Duodenal mucosa (tissue), 2 donors: ENCODE measurements around the gene EIF4E.
"Not testable (repeated sequence)": the region's sequence is repeated elsewhere in the genome, so short reads cannot be mapped to it uniquely, and the experiment has no call there.

Experiments used
- H3K27ac ChIP-seq: one replicate; pipeline ENCODE4 v1.7.0; 2013; ENCODE audit warnings: low read depth, low read length
- H3K27me3 ChIP-seq, 2 donors: one replicate each; pipeline ENCODE4 v1.7.0; 2013; ENCODE audit warnings: low read length in 2 of 2, control low read depth in 1 of 2; ENCODE audit not compliant: insufficient read depth in 2 of 2, control insufficient read depth in 1 of 2
- H3K36me3 ChIP-seq, 2 donors: one replicate each; pipeline ENCODE4 v1.7.0; 2013; ENCODE audit warnings: low read length in 2 of 2, control low read depth in 1 of 2; ENCODE audit not compliant: insufficient read depth in 2 of 2, control insufficient read depth in 1 of 2
- H3K4me1 ChIP-seq, 2 donors: one replicate each; pipeline ENCODE4 v1.7.0; 2013; ENCODE audit warnings: low read length in 2 of 2, control low read depth in 1 of 2; ENCODE audit not compliant: insufficient read depth in 2 of 2, control insufficient read depth in 1 of 2
- H3K4me3 ChIP-seq, 2 donors: one replicate each; pipeline ENCODE4 v1.7.0; 2013; ENCODE audit warnings: low read length in 2 of 2, low read depth in 1 of 2
- H3K9ac ChIP-seq, 2 donors: one replicate each; pipeline ENCODE4 v1.7.0; 2013; ENCODE audit warnings: low read length in 2 of 2, low read depth in 1 of 2
- H3K9me3 ChIP-seq, 2 donors: one replicate each; pipeline ENCODE4 v1.7.0; 2013; ENCODE audit warnings: low read length in 2 of 2, control low read depth in 1 of 2; ENCODE audit not compliant: control insufficient read depth in 1 of 2

EIF4E gene

DNA sequence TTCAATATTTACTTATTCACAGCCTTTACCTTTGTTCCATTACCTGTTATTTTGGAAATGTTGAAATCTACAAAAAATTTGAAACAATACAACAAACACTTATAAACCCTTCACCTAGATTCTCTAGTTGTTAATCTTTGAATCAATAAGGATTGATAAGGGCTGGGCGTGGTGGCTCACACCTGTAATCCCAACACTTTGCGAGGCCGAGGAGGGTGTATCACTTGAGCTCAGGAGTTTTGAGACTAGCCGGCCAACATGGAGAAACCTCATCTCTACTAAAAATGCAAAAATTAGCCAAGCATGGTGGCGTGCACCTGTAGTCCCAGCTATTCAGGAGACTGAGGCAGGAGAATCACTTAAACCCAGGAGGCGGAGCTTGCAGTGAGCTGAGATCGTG, 5.9 kb upstream of the EIF4E start:
- H3K9me3 ChIP-seq, H3K27me3 ChIP-seq, H3K4me1 ChIP-seq, H3K4me3 ChIP-seq, H3K27ac ChIP-seq, H3K9ac ChIP-seq, H3K36me3 ChIP-seq: not testable (repeated sequence)

GRCh38 chr4:98932539-98932938, 3.6 kb upstream of the EIF4E start:
- peaks cover 7 to 9% of the 10 kb centered on the region in 2 donors for H3K4me1 ChIP-seq
- H3K9ac ChIP-seq, result no peak overlapping the region
- H3K4me3 ChIP-seq, result no peak overlapping the region
- H3K27me3 ChIP-seq, result no peaks in the 10 kb centered on the region
- H3K36me3 ChIP-seq, result no peaks in the 10 kb centered on the region
- H3K27ac ChIP-seq, result no peak overlapping the region
- no peaks in the 10 kb centered on the region for H3K9me3 ChIP-seq

DNA sequence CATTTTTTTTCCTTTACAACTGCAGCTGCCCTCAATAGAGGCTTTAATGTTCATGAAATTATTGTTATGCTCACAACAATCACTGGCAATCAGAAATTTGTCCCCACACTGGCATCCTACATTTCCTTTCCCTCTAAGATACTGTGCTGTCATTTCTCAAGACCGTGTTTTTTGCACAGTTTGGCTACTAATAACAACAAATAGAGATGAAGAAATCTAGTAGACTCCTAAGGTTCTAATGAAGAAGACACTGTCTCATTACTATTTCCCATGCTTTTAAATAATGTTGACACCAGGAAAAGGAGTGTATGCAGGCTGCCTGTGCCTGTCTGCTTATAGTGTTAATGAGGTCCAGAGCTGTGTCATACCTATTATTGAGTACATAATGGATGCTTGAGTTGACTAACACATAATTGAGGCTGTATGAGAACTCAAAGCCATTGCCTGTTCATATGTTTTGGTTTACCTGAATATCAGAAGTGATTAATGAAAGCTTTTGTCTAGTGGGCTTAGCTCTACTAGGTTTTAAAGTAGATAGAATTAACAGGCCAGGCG, 1.5 kb upstream of the EIF4E start:
- H3K9ac ChIP-seq, result peak overlapping the region; percentile 90 to 94

GRCh38 chr4:98929341-98930267, 671 bp upstream of the EIF4E start:
- Histone ChIP-seq H3K4me1 (peaks cover 12 to 17% of the 10 kb centered on the region in 2 donors), H3K9me3 (no peaks in the 10 kb centered on the region), H3K9ac (peak overlapping the region; percentile 90 to 94), H3K36me3 (no peaks in the 10 kb centered on the region), H3K4me3 (peak overlapping the region; percentile 93 to 95), H3K27ac (peak overlapping the region; percentile 97), H3K27me3 (no peaks in the 10 kb centered on the region)

More for the DNA sequence above, 1.5 kb upstream of the EIF4E start:
- Histone ChIP-seq H3K27me3 (no peaks in the 10 kb centered on the region), H3K4me1 (peaks cover 12 to 17% of the 10 kb centered on the region in 2 donors), H3K36me3 (no peaks in the 10 kb centered on the region), H3K9me3 (no peaks in the 10 kb centered on the region), H3K27ac (peak overlapping the region; percentile 97), H3K4me3 (peak overlapping the region; percentile 93 to 95)

DNA sequence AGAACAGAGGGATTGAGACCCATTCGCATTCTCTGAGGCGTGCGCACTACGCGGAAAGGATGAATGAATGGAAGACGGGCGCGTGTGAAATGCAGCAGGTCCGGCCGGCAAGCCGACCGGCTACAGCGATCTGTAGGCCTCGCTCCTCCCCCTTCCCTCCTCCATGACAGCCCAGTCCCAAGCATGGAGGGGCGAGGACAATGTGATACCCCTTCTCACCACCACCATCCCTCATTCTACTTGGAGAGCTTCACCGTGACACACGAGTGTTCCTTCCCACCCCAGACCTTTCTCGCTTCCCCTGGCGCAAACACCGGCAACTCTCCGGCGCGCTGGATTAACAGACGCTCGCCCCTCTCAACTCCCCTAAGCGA, 815 bp downstream of the EIF4E start:
- Histone ChIP-seq H3K4me3 (peak overlapping the region; percentile 95 to 98), H3K9ac (peak overlapping the region; percentile 93 to 94), H3K27ac (peak overlapping the region; percentile 94), H3K36me3 (no peaks in the 10 kb centered on the region), H3K9me3 (no peaks in the 10 kb centered on the region), H3K27me3 (no peaks in the 10 kb centered on the region), H3K4me1 (peaks cover 12 to 17% of the 10 kb centered on the region in 2 donors)

- not testable (repeated sequence) for H3K9me3 ChIP-seq, H3K4me3 ChIP-seq, H3K27ac ChIP-seq, H3K27me3 ChIP-seq, H3K9ac ChIP-seq, H3K36me3 ChIP-seq
- H3K4me1 ChIP-seq, result peaks cover 17 to 18% of the 10 kb centered on the region in 2 donors
Measured at GRCh38 chr4:98926257-98926656, 2.7 kb downstream of the EIF4E start.

DNA sequence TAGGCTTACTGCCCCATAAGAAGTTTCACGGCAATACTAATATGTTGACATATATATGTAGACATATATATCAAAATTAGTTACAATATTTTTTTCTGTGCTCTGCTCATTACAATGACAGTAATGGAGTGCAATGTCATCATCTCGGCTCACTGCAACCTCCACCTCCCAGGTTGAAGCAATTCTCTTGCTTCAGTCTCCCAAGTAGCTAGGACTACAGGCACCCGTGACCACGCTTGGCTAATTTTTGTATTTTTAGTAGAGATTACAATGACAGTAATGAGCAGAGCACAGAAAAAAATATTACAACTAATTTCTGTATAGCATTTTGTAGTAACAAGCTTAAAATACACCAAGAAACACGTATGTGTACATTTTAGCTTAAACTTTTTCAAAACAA, 7.6 kb downstream of the EIF4E start:
- peaks cover 0 to 6% of the 10 kb centered on the region in 2 donors for H3K4me1 ChIP-seq
- no peak overlapping the region for H3K9ac ChIP-seq
- H3K4me3 ChIP-seq, result no peak overlapping the region
- no peaks in the 10 kb centered on the region for H3K27me3 ChIP-seq
- H3K9me3 ChIP-seq, result no peaks in the 10 kb centered on the region
- no peak overlapping the region for H3K27ac ChIP-seq
- H3K36me3 ChIP-seq, result no peaks in the 10 kb centered on the region

- no peaks in the 10 kb centered on the region for H3K36me3 ChIP-seq
- H3K27ac ChIP-seq, result no peak overlapping the region
- H3K4me3 ChIP-seq, result no peak overlapping the region
- H3K9ac ChIP-seq, result no peak overlapping the region
- peaks cover 0 to 6% of the 10 kb centered on the region in 2 donors for H3K4me1 ChIP-seq
- H3K9me3 ChIP-seq, result no peaks in the 10 kb centered on the region
- no peaks in the 10 kb centered on the region for H3K27me3 ChIP-seq
Measured at GRCh38 chr4:98919996-98920395, 8.9 kb downstream of the EIF4E start.

GRCh38 chr4:98910728-98911127, 18.2 kb downstream of the EIF4E start:
- not testable (repeated sequence) for H3K27me3 ChIP-seq, H3K27ac ChIP-seq, H3K4me3 ChIP-seq, H3K36me3 ChIP-seq, H3K9me3 ChIP-seq, H3K9ac ChIP-seq
- peaks cover 8 to 30% of the 10 kb centered on the region in 2 donors for H3K4me1 ChIP-seq

DNA sequence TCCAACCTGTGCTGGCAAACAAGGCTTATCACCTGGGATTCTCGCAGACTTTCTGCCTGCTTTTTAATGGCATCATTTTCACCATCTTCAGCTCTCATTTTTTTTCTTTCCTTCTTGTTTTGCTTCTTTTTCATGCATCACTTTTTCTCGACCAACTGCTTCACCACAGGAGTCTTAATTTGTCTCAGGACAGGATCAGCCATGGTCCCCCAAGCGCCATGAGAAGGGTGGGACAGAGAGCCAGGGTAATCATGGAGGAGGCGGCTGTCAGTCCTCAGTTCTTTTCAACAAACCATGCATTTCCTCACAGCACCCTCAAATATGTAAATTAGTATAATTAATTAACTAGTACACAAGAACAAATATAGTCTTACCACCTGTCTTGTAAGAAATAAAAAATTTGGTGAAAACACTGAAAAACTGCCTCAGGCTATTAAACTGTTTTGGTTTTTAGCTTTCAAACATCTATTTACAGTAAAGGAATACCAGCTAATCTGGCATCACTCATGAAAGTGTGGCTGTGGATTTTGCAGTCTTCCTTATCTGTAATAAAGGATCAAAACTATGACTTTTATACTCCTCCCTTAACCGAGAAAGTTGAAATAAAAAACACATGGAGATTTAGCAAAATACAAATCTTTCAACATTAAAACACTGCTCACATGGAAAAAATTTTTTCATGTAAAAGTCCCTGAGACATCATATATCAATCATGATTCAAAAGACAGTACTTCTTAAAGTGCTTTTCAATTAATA, 19.1 kb downstream of the EIF4E start:
- H3K27ac ChIP-seq, result no peak overlapping the region
- no peak overlapping the region for H3K4me3 ChIP-seq
- H3K27me3 ChIP-seq, result no peaks in the 10 kb centered on the region
- H3K9ac ChIP-seq, result no peak overlapping the region
- no peaks in the 10 kb centered on the region for H3K9me3 ChIP-seq
- H3K36me3 ChIP-seq, result no peaks in the 10 kb centered on the region
- H3K4me1 ChIP-seq, result peaks cover 8 to 36% of the 10 kb centered on the region in 2 donors
